ENCODE data around the gene KIAA0232. TPM values are rescaled to one million over a fixed set of nuclear protein-coding genes. Genes with fewer than 3 reads are reported as not detected.

Gene KIAA0232
- total and polyA plus RNA-seq, 9 of the 15 experiments (the other 6 are each of a cell fraction or from before 2014, with no cell fraction given): 3.5 to 17.4 (median 13.0) TPM

GRCh38 chr4:6892190-6892908 is 109.8 kb downstream of the KIAA0232 start (continued):
- TF ChIP-seq, protein P1, sequence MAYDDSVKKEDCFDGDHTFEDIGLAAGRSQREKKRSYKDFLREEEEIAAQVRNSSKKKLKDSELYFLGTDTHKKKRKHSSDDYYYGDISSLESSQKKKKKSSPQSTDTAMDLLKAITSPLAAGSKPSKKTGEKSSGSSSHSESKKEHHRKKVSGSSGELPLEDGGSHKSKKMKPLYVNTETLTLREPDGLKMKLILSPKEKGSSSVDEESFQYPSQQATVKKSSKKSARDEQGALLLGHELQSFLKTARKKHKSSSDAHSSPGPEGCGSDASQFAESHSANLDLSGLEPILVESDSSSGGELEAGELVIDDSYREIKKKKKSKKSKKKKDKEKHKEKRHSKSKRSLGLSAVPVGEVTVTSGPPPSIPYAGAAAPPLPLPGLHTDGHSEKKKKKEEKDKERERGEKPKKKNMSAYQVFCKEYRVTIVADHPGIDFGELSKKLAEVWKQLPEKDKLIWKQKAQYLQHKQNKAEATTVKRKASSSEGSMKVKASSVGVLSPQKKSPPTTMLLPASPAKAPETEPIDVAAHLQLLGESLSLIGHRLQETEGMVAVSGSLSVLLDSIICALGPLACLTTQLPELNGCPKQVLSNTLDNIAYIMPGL (CRISPR knock-in tag; IDR thresholded peaks at IDR 0.05): no peak
- TF ChIP-seq ARNT (IDR thresholded peaks at IDR 0.05) (no peak), TEAD1 (CRISPR knock-in tag; IDR thresholded peaks at IDR 0.05) (no peak), ZNF224 (CRISPR knock-in tag; IDR thresholded peaks at IDR 0.05) (no peak), TFAM (CRISPR knock-in tag; conservative IDR thresholded peaks at IDR 0.05) (no peak), FOXK1 (CRISPR knock-in tag; IDR thresholded peaks at IDR 0.05; ENCODE audit: borderline replicate concordance) (no peak), PHF20 (IDR thresholded peaks at IDR 0.05; ENCODE audit: partially characterized antibody) (no peak), E2F3 (CRISPR knock-in tag; IDR thresholded peaks at IDR 0.05) (no peak), ZSCAN29 (IDR thresholded peaks at IDR 0.05) (no peak), ETS2 (tag; IDR thresholded peaks at IDR 0.05; ENCODE audit: borderline replicate concordance, poor library complexity, severe bottlenecking) (no peak), TCF7L2 (IDR thresholded peaks at IDR 0.05; ENCODE audit: low read depth, low read length) (no peak), NR1H2 (CRISPR knock-in tag; IDR thresholded peaks at IDR 0.05) (no peak), STAT5A (IDR thresholded peaks at IDR 0.05; ENCODE audit: borderline replicate concordance, low read length) (no peak), NUFIP1 (IDR thresholded peaks at IDR 0.05; ENCODE audit: partially characterized antibody) (no peak), POLR2H (tag; IDR thresholded peaks at IDR 0.05; ENCODE audit: low read depth) (no peak), TSC22D4 (tag; IDR thresholded peaks at IDR 0.05) (no peak), NFE2L1 (tag; IDR thresholded peaks at IDR 0.05; ENCODE audit: borderline replicate concordance, low read depth) (no peak), GTF2B (IDR thresholded peaks at IDR 0.05; ENCODE audit: extremely low read depth, insufficient read length) (no peak), ZKSCAN3 (CRISPR knock-in tag; IDR thresholded peaks at IDR 0.05) (no peak), BACH1 (tag; IDR thresholded peaks at IDR 0.05) (no peak), FOXJ2 (tag; IDR thresholded peaks at IDR 0.05) (no peak), ZNF134 (CRISPR knock-in tag; conservative IDR thresholded peaks at IDR 0.05) (no peak)
- TF ChIP-seq, protein P2, sequence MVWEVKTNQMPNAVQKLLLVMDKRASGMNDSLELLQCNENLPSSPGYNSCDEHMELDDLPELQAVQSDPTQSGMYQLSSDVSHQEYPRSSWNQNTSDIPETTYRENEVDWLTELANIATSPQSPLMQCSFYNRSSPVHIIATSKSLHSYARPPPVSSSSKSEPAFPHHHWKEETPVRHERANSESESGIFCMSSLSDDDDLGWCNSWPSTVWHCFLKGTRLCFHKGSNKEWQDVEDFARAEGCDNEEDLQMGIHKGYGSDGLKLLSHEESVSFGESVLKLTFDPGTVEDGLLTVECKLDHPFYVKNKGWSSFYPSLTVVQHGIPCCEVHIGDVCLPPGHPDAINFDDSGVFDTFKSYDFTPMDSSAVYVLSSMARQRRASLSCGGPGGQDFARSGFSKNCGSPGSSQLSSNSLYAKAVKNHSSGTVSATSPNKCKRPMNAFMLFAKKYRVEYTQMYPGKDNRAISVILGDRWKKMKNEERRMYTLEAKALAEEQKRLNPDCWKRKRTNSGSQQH (CRISPR knock-in tag; IDR thresholded peaks at IDR 0.05): no peak
- TF ChIP-seq, protein P3, sequence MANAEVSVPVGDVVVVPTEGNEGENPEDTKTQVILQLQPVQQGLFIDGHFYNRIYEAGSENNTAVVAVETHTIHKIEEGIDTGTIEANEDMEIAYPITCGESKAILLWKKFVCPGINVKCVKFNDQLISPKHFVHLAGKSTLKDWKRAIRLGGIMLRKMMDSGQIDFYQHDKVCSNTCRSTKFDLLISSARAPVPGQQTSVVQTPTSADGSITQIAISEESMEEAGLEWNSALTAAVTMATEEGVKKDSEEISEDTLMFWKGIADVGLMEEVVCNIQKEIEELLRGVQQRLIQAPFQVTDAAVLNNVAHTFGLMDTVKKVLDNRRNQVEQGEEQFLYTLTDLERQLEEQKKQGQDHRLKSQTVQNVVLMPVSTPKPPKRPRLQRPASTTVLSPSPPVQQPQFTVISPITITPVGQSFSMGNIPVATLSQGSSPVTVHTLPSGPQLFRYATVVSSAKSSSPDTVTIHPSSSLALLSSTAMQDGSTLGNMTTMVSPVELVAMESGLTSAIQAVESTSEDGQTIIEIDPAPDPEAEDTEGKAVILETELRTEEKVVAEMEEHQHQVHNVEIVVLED (CRISPR knock-in tag; IDR thresholded peaks at IDR 0.05): no peak

Data from K562 (cell line).